H1 (cell line): ENCODE measurements around the gene FCAMR. TPM values are rescaled to one million over a fixed set of nuclear protein-coding genes. Genes with fewer than 3 reads are reported as not detected.

Source experiments
- CTCF ChIA-PET: fragments of 300-600 bp; sonication (Branson Sonifier 250); formaldehyde crosslinking; loops from one replicate; lab custom pipeline; 2021; ENCODE audit not compliant: partially characterized antibody; lab: Charles Lee
- POLR2A ChIA-PET: fragments of 300-600 bp; sonication (Branson Sonifier 250); formaldehyde crosslinking; loops from one replicate; lab custom pipeline; 2021; ENCODE audit warnings: inconsistent platforms; ENCODE audit not compliant: partially characterized antibody; lab: Charles Lee
- DNase-seq, 2 experiments: peaks; one replicate each; pipeline versions ENCODE4 v3.0.0 to v3.0.0-alpha.2; 2010 to 2022; ENCODE audit warnings: low spot score in 2 of 2, low read depth in 1 of 2, mixed read lengths in 1 of 2
- FAIRE-seq: peaks from 2 replicates; lab custom pipeline; 2011; peaks lifted over from hg19 to GRCh38; lab: Jason Lieb, UNC
- H2AFZ ChIP-seq: 2 replicates; pipeline ENCODE4 v1.8.1; 2012; ENCODE audit warnings: low read length, inconsistent platforms
- H2AK5ac ChIP-seq: 2 replicates; pipeline ENCODE4 v1.6.1; 2013; ENCODE audit warnings: low read depth, low read length
- H2BK120ac ChIP-seq: replicated peaks from 2 replicates; pipeline ENCODE3; 2013; ENCODE audit warnings: low read depth, low read length, inconsistent platforms
- H2BK12ac ChIP-seq: 2 replicates; pipeline ENCODE4 v1.6.1; 2013; ENCODE audit warnings: low read depth, low read length
- H2BK15ac ChIP-seq: 2 replicates; pipeline ENCODE4 v1.6.1; 2013; ENCODE audit warnings: low read length
- H2BK20ac ChIP-seq: 2 replicates; pipeline ENCODE4 v1.6.1; 2013; ENCODE audit warnings: low read length
- H2BK5ac ChIP-seq: 2 replicates; pipeline ENCODE4 v1.6.1; 2013; ENCODE audit warnings: low read depth, low read length
- H3K14ac ChIP-seq: 2 replicates; pipeline ENCODE4 v1.6.1; 2013; ENCODE audit warnings: inconsistent platforms; ENCODE audit not compliant: insufficient read length
- H3K18ac ChIP-seq: 2 replicates; pipeline ENCODE4 v1.6.1; 2013; ENCODE audit warnings: low read length; ENCODE audit errors: extremely low read depth
- H3K23ac ChIP-seq: 2 replicates; pipeline ENCODE4 v1.6.1; 2013; ENCODE audit warnings: inconsistent platforms; ENCODE audit not compliant: insufficient read length
- H3K23me2 ChIP-seq: 2 replicates; pipeline ENCODE4 v1.6.1; 2013; ENCODE audit warnings: low read depth, low read length
- H3K27ac ChIP-seq: 2 replicates; pipeline ENCODE4 v1.6.1; 2011; ENCODE audit warnings: low read depth, low read length, inconsistent platforms
- H3K27me3 ChIP-seq, 4 experiments: replicated peaks in 1 of 4; 1 replicate in 1 of 4; 2 replicates in 3 of 4; pipeline versions ENCODE4 v1.6.1 to v1.8.1; 2011 to 2013; ENCODE audit warnings: low read length in 3 of 4, mild to moderate bottlenecking in 3 of 4, inconsistent platforms in 2 of 4, mixed read lengths in 2 of 4, moderate library complexity in 1 of 4; ENCODE audit not compliant: control insufficient read depth in 3 of 4, insufficient read depth in 3 of 4; ENCODE audit errors: extremely low read depth in 1 of 4
- H3K36me3 ChIP-seq, 4 experiments: 2 replicates each; pipeline versions ENCODE4 v1.6.1 to v1.8.1; 2011 to 2013; ENCODE audit warnings: mild to moderate bottlenecking in 4 of 4, low read length in 3 of 4, moderate library complexity in 2 of 4, control low read depth in 1 of 4, inconsistent platforms in 1 of 4; ENCODE audit not compliant: insufficient read depth in 4 of 4, control insufficient read depth in 2 of 4
- H3K4ac ChIP-seq: replicated peaks from 2 replicates; pipeline ENCODE3; 2013; ENCODE audit warnings: low read length, low read depth, mixed read lengths, inconsistent platforms; ENCODE audit not compliant: insufficient read length
- H3K4me1 ChIP-seq, 4 experiments: replicated peaks in 1 of 4; 1 replicate in 1 of 4; 2 replicates in 3 of 4; pipeline versions ENCODE4 v1.6.1 to v1.8.1; 2011 to 2013; ENCODE audit warnings: low read length in 3 of 4, inconsistent platforms in 2 of 4, mixed read lengths in 1 of 4; ENCODE audit not compliant: insufficient read depth in 4 of 4, control insufficient read depth in 3 of 4
- H3K4me2 ChIP-seq, 2 experiments: 2 replicates each; pipeline versions ENCODE4 v1.6.1 to v1.8.1; 2011 to 2013; ENCODE audit warnings: low read depth in 2 of 2, low read length in 2 of 2, control low read depth in 1 of 2, inconsistent platforms in 1 of 2, mild to moderate bottlenecking in 1 of 2; ENCODE audit not compliant: insufficient read depth in 1 of 2
- H3K4me3 ChIP-seq, 4 experiments: fragments of 200-600, 300-600 bp in 1 of 4; sonication (generic), shearing (Covaris generic), sonication (Bioruptor Twin) in 1 of 4; 2 replicates each; pipeline versions ENCODE4 v1.5.1 to v1.8.1; 2011 to 2016; ENCODE audit warnings: low read length in 4 of 4, low read depth in 3 of 4, control low read depth in 2 of 4, inconsistent platforms in 2 of 4, mild to moderate bottlenecking in 2 of 4, mixed read lengths in 1 of 4, moderate library complexity in 1 of 4; ENCODE audit not compliant: insufficient read depth in 2 of 4; ENCODE audit errors: extremely low read depth in 1 of 4
- H3K56ac ChIP-seq: replicated peaks from 2 replicates; pipeline ENCODE3; 2013; ENCODE audit warnings: low read depth, mild to moderate bottlenecking, mixed read lengths, low read length, inconsistent platforms; ENCODE audit not compliant: insufficient read length
- H3K79me1 ChIP-seq: 2 replicates; pipeline ENCODE4 v1.6.1; 2013; ENCODE audit warnings: low read depth, low read length, control low read depth
- H3K79me2 ChIP-seq, 2 experiments: 2 replicates each; pipeline versions ENCODE4 v1.6.1 to v1.8.1; 2012 to 2013; ENCODE audit warnings: low read length in 2 of 2, mild to moderate bottlenecking in 2 of 2, inconsistent platforms in 1 of 2; ENCODE audit not compliant: insufficient read depth in 2 of 2, control insufficient read depth in 1 of 2
- H3K9ac ChIP-seq, 4 experiments: replicated peaks in 1 of 4; 1 replicate in 1 of 4; 2 replicates in 3 of 4; pipeline versions ENCODE4 v1.6.1 to v1.8.1; 2011 to 2013; ENCODE audit warnings: low read depth in 3 of 4, low read length in 3 of 4, control low read depth in 2 of 4, mild to moderate bottlenecking in 2 of 4, moderate library complexity in 2 of 4, inconsistent platforms in 1 of 4; ENCODE audit errors: extremely low read depth in 1 of 4
- H3K9me3 ChIP-seq, 2 experiments: 2 replicates each; pipeline versions ENCODE4 v1.6.1 to v1.8.1; 2012 to 2013; ENCODE audit warnings: mild to moderate bottlenecking in 2 of 2, moderate library complexity in 2 of 2, control low read depth in 1 of 2, inconsistent platforms in 1 of 2, low read depth in 1 of 2, low read length in 1 of 2, mixed read lengths in 1 of 2; ENCODE audit not compliant: insufficient read depth in 2 of 2
- H4K20me1 ChIP-seq, 2 experiments: replicated peaks in 1 of 2; 2 replicates each; pipeline versions ENCODE3 to v1.8.1; 2011 to 2013; ENCODE audit warnings: inconsistent platforms in 2 of 2, low read length in 2 of 2, mild to moderate bottlenecking in 1 of 2; ENCODE audit not compliant: insufficient read depth in 2 of 2, control insufficient read depth in 1 of 2
- H4K5ac ChIP-seq: 2 replicates; pipeline ENCODE4 v1.6.1; 2013; ENCODE audit warnings: low read length, low read depth, mixed read lengths, inconsistent platforms; ENCODE audit not compliant: insufficient read length
- H4K8ac ChIP-seq: 2 replicates; pipeline ENCODE4 v1.8.0; 2013; ENCODE audit warnings: mild to moderate bottlenecking, moderate library complexity, low read length, inconsistent platforms; ENCODE audit not compliant: insufficient read depth; ENCODE audit errors: extremely low read depth
- H4K91ac ChIP-seq: replicated peaks from 2 replicates; pipeline ENCODE3; 2013; ENCODE audit warnings: low read length, mixed read lengths, inconsistent platforms; ENCODE audit not compliant: insufficient read length
- ATF3 ChIP-seq: IDR thresholded peaks from 2 replicates; pipeline ENCODE4 v1.6.1; 2011; ENCODE audit warnings: low read depth, mild to moderate bottlenecking, low read length; ENCODE audit not compliant: insufficient read depth
- CTCF ChIP-seq, 3 experiments: IDR thresholded peaks; 1 replicate in 2 of 3; 2 replicates in 1 of 3; pipeline versions ENCODE4 v1.5.1 to v1.6.1; 2011; ENCODE audit warnings: low read length in 3 of 3, mild to moderate bottlenecking in 3 of 3, inconsistent platforms in 2 of 3, low read depth in 1 of 3, moderate library complexity in 1 of 3; ENCODE audit not compliant: insufficient read depth in 1 of 3; ENCODE audit errors: control extremely low read depth in 1 of 3
- RAD21 ChIP-seq, 2 experiments: IDR thresholded peaks in 1 of 2; conservative IDR thresholded peaks in 1 of 2; 2 replicates each; pipeline ENCODE4 v1.6.1; 2011; ENCODE audit warnings: low read depth in 2 of 2, low read length in 2 of 2, improper control_type of control experiment in 1 of 2, inconsistent platforms in 1 of 2, mild to moderate bottlenecking in 1 of 2, moderate library complexity in 1 of 2
- WGBS, 2 experiments: shearing (Covaris generic) in 1 of 2; methylation state at CpG; one replicate each; pipeline versions ENCODE4 v1.1.6 to v1.1.7; 2013 to 2015; ENCODE audit warnings: low lambda C conversion rate in 2 of 2, mixed read lengths in 2 of 2, inconsistent platforms in 1 of 2, low coverage in 1 of 2, missing lambda C conversion rate in 1 of 2; ENCODE audit not compliant: insufficient replicate concordance in 2 of 2, insufficient coverage in 1 of 2, insufficient read length in 1 of 2; ENCODE audit errors: extremely low coverage in 1 of 2, missing lambda C conversion rate in 1 of 2; 5-methylcytosine and 5-hydroxymethylcytosine counted together
- polyA plus RNA-seq, 7 experiments: library from polyadenylated mRNA; depleted of rRNA in 3 of 7; stranded (reverse) in 5 of 7; unstranded in 2 of 7; fragments of >200 nt in 5 of 7; fragments of 200-250 nt in 2 of 7; gene quantifications; 1 replicate in 5 of 7; 2 replicates in 1 of 7; 4 replicates in 1 of 7; pipeline versions ENCODE4 v1.2.1 to v1.2.3, GENCODE V29; 2011 to 2013; ENCODE audit warnings: missing spikeins in 2 of 7, mixed read lengths in 2 of 7
- total RNA-seq: library from RNA; stranded (reverse); fragmentation: NEBNext Ultra II Directional; extraction: Animal tissue kit (Norgen Biotek cat#: 25700); gene quantifications from 2 replicates; pipeline ENCODE4 v1.2.1, GENCODE V29; 2021

Gene FCAMR
- total and polyA plus RNA-seq, 2 of the 8 experiments (the other 6 are each of a cell fraction or from before 2014, with no cell fraction given) = not detected

DNA sequence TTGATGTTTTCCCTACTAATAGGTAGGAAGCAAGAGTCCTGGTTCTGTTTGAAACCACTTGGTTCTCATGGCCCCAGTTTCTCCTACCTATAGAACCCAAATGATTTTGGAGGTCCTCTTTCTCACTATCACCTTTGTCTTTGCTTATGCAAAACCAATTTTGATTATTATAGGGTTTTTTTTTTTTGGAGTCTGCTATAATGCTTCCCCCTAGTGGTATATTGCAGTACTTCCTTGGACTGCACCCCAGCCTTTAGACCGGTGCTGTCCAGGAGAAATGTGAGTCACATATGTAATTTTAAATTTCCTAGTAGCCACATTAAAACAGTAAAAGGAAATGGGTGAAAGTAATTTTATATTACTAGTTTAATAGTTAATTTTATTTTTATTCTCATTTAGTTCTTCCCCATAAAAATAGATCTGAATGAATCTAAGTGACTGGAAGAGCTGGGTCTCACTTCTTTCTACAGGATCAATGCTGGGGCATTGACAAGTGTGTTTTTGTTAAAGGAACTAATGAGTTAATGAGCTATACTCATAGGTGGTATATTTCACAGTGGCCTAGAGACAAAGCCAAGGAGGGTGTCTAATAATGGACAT, 59.1 kb downstream of the FCAMR start:
- no peak overlapping the region for H2BK5ac ChIP-seq
- no peak overlapping the region for H2BK15ac ChIP-seq
- H3K4me3 ChIP-seq = no peak overlapping the region
- no peak overlapping the region for H3K9ac ChIP-seq
- no peak overlapping the region for H3K56ac ChIP-seq
- H3K27me3 ChIP-seq = peaks cover 9 to 34% (median 29%) of the 10 kb centered on the region in 4 experiments
- no peaks in the 10 kb centered on the region for H3K36me3 ChIP-seq
- H4K5ac ChIP-seq = no peak overlapping the region
- no peak overlapping the region for H3K4ac ChIP-seq
- WGBS, 2 experiments = 38% methylated on average over 1 of the region's 1 CpG; no CpG with 5 or more reads in 1 of the 2 experiments
- no peak overlapping the region for H2BK12ac ChIP-seq
- H3K18ac ChIP-seq = no peak overlapping the region
- no peak overlapping the region for H3K27ac ChIP-seq
- H2AK5ac ChIP-seq = no peak overlapping the region
- ChIA-PET CTCF (interaction anchor here (0.5 to 12.9 kb wide), 68 partner anchors 10 to 438 kb away, joined by 3 to 180 read pairs (median 6); partner anchors contain the start of genes FCAMR, FCMR, IL19 and IL20), POLR2A (no interaction called here)
- H3K9me3 ChIP-seq = no peaks in the 10 kb centered on the region
- H3K4me2 ChIP-seq = no peak overlapping the region
- H2AFZ ChIP-seq = no peak overlapping the region
- no peaks in the 10 kb centered on the region for H4K20me1 ChIP-seq
- H3K4me1 ChIP-seq = peaks cover 0 to 7% (median 3%) of the 10 kb centered on the region in 4 experiments; a peak in 4 of 7 replicates
- H3K79me1 ChIP-seq = no peaks in the 10 kb centered on the region
- H3K79me2 ChIP-seq = no peaks in the 10 kb centered on the region
- no peak for FAIRE-seq
- no peak overlapping the region for H2BK20ac ChIP-seq
- no peak overlapping the region for H4K91ac ChIP-seq
- TF ChIP-seq RAD21 (IDR thresholded peaks at IDR 0.05 in 1 of 2, conservative IDR thresholded peaks at IDR 0.05 in 1 of 2; ENCODE audit: low read depth in 2 of 2, low read length in 2 of 2) (peak; percentile 29 to 53), CTCF (IDR thresholded peaks at IDR 0.05; ENCODE audit: control extremely low read depth in 1 of 3, insufficient read depth in 1 of 3, low read depth in 1 of 3, low read length in 3 of 3) (peak in 2 of 3 experiments; percentile 43 to 58; a peak in 3 of 4 replicates), ATF3 (no peak)
- no peak overlapping the region for H3K23ac ChIP-seq
- no peak overlapping the region for H4K8ac ChIP-seq
- no peak overlapping the region for H3K14ac ChIP-seq
- DNase-seq = no peak
- H2BK120ac ChIP-seq = no peak overlapping the region
- H3K23me2 ChIP-seq = peaks cover 8% of the 10 kb centered on the region; the same call in 1 of the 2 replicates
